Measurements from ENCODE around the gene CUL3. TPM values are rescaled to one million over a fixed set of nuclear protein-coding genes. Genes with fewer than 3 reads are reported as not detected.

CUL3 gene
- total and polyA plus RNA-seq, 2 of the 13 experiments (the other 11 are each of a cell fraction or from before 2014, with no cell fraction given), result 33.2 to 62.3 TPM

GRCh38 chr2:224485081-224486014 lies 99.8 kb downstream of the CUL3 start (continued):
- TF ChIP-seq ERF (CRISPR knock-in tag; IDR thresholded peaks at IDR 0.05) (peak; percentile 57; the same call in 1 of the 2 replicates), ZNF609 (CRISPR knock-in tag; IDR thresholded peaks at IDR 0.05; ENCODE audit: borderline replicate concordance) (peak; percentile 55; the same call in 1 of the 2 replicates), DPF2 (CRISPR knock-in tag; IDR thresholded peaks at IDR 0.05; ENCODE audit: borderline replicate concordance, low read depth) (peak; percentile 49; the same call in 1 of the 2 replicates), ETV6 (CRISPR knock-in tag; conservative IDR thresholded peaks at IDR 0.05) (peak; percentile 77; the same call in 1 of the 2 replicates), ZBTB44 (CRISPR knock-in tag; IDR thresholded peaks at IDR 0.05) (0 out of 2 replicates have a peak, but pooled peaks have one; percentile 30), ZNF687 (CRISPR knock-in tag; IDR thresholded peaks at IDR 0.05) (peak; percentile 81), BATF2 (CRISPR knock-in tag; IDR thresholded peaks at IDR 0.05) (0 out of 2 replicates have a peak, but pooled peaks have one; percentile 32), SSRP1 (CRISPR knock-in tag; IDR thresholded peaks at IDR 0.05) (0 out of 2 replicates have a peak, but pooled peaks have one; percentile 10)
